ENCODE results near the gene BICDL1. TPM values are rescaled to one million over a fixed set of nuclear protein-coding genes. Genes with fewer than 3 reads are reported as not detected.

Gene BICDL1
- total RNA-seq, 4 donors from 2014 or later: 19.7 to 66.7 (median 44.1) TPM

DNA sequence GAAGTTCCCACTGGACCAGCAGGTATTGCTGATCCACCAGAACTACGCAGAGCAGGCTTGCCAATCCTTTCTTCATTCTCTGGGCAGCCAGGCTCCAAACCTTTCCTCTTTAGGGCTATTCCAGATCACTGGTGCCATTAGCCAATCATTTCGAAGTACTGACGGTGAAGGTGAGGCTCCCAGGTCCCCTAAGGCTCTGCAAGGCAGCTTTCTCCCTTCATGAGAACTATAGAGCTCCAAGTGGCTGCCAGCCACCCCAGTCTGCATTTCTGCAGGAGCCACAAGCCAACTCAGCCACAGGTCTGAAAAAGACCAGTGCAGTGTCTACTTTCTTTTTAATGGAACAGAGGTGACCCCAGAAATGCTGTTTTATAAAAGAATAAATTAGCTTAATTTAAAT, 78.9 kb downstream of the BICDL1 start:
- H3K4me1 ChIP-seq: peaks cover 0 to 18% (median 0%) of the 10 kb centered on the region in 3 donors
- H3K27me3 ChIP-seq: no peaks in the 10 kb centered on the region
- peak overlapping the region in 1 of 4 donors; percentile 10 for H3K27ac ChIP-seq
- no peak for DNase-seq
- 65 to 86% methylated on average over 1 to 3 of the region's 3 CpGs for WGBS, 2 donors
- no peaks in the 10 kb centered on the region for H3K9me3 ChIP-seq
- H3K4me3 ChIP-seq: no peak overlapping the region
- TF ChIP-seq, protein P1, sequence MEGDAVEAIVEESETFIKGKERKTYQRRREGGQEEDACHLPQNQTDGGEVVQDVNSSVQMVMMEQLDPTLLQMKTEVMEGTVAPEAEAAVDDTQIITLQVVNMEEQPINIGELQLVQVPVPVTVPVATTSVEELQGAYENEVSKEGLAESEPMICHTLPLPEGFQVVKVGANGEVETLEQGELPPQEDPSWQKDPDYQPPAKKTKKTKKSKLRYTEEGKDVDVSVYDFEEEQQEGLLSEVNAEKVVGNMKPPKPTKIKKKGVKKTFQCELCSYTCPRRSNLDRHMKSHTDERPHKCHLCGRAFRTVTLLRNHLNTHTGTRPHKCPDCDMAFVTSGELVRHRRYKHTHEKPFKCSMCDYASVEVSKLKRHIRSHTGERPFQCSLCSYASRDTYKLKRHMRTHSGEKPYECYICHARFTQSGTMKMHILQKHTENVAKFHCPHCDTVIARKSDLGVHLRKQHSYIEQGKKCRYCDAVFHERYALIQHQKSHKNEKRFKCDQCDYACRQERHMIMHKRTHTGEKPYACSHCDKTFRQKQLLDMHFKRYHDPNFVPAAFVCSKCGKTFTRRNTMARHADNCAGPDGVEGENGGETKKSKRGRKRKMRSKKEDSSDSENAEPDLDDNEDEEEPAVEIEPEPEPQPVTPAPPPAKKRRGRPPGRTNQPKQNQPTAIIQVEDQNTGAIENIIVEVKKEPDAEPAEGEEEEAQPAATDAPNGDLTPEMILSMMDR (IDR thresholded peaks at IDR 0.05): no peak
- TF ChIP-seq POLR2A (IDR thresholded peaks at IDR 0.05): no peak
- peaks cover 0 to 37% (median 7%) of the 10 kb centered on the region in 3 donors for H3K36me3 ChIP-seq
- intact Hi-C loops (cut with DNase I): no loop called here

DNA sequence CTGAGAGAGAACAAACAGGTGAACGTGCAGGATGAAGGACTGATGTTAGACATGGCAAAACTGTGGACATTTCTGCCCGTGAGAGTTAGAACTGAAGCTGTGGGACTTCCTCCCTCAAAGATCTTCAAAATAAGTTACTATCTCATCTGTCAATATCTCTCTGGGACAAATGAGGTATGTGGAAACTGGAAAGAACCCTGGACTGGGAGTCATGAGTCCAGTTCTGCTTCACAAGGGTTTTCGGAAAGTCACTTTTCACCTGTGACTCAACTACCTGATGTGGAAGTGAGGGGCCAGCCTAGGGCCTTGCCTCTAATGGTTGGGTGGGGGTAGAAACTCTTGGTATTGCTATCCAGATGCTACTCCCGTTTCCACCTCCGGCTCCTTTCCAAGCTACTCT, 80.2 kb downstream of the BICDL1 start:
- Histone ChIP-seq H3K4me3 (no peak overlapping the region), H3K9me3 (no peaks in the 10 kb centered on the region), H3K27me3 (no peaks in the 10 kb centered on the region), H3K36me3 (peaks cover 0 to 49% (median 7%) of the 10 kb centered on the region in 3 donors), H3K27ac (no peak overlapping the region), H3K4me1 (peaks cover 0 to 8% (median 0%) of the 10 kb centered on the region in 3 donors)
- TF ChIP-seq, protein P1 (IDR thresholded peaks at IDR 0.05): no peak
- TF ChIP-seq POLR2A (IDR thresholded peaks at IDR 0.05): no peak
- WGBS, 2 donors: 83 to 84% methylated on average over 5 of the region's 5 CpGs
- no peak for DNase-seq
- intact Hi-C loops (cut with DNase I): no loop called here

GRCh38 chr12:120071493-120072020, 82.5 kb downstream of the BICDL1 start:
- WGBS, 2 donors: 100% methylated on average over 2 of the region's 6 CpGs; no CpG with 5 or more reads in 1 of the 2 donors
- intact Hi-C loops (cut with DNase I): no loop called here
- Histone ChIP-seq H3K9me3 (no peaks in the 10 kb centered on the region), H3K36me3 (peaks cover 0 to 45% (median 0%) of the 10 kb centered on the region in 3 donors), H3K27ac (no peak overlapping the region), H3K27me3 (no peaks in the 10 kb centered on the region), H3K4me1 (peaks cover 0 to 5% (median 0%) of the 10 kb centered on the region in 3 donors), H3K4me3 (no peak overlapping the region)
- TF ChIP-seq, protein P1 (IDR thresholded peaks at IDR 0.05): no peak
- TF ChIP-seq POLR2A (IDR thresholded peaks at IDR 0.05): no peak
- DNase-seq: no peak

- 75 to 84% methylated on average over 7 to 10 of the region's 18 CpGs for WGBS, 2 donors
- Histone ChIP-seq H3K4me1 (peaks cover 0 to 4% (median 0%) of the 10 kb centered on the region in 3 donors), H3K9me3 (no peaks in the 10 kb centered on the region), H3K36me3 (peaks cover 0 to 50% (median 0%) of the 10 kb centered on the region in 3 donors), H3K27me3 (no peaks in the 10 kb centered on the region), H3K27ac (no peak overlapping the region), H3K4me3 (no peak overlapping the region)
- intact Hi-C loops (cut with DNase I): no loop called here
- DNase-seq: no peak
- TF ChIP-seq, protein P1 (IDR thresholded peaks at IDR 0.05): no peak
- no peak for TF ChIP-seq POLR2A (IDR thresholded peaks at IDR 0.05)
These were observed 83.6 kb downstream of the BICDL1 start for GRCh38 chr12:120072472-120073249.

GRCh38 chr12:120075034-120075616, 86.1 kb downstream of the BICDL1 start:
- WGBS, 2 donors: 85 to 87% methylated on average over 5 to 7 of the region's 7 CpGs
- no peak for DNase-seq
- Histone ChIP-seq H3K4me1 (peaks cover 11 to 24% (median 12%) of the 10 kb centered on the region in 3 donors), H3K27me3 (no peaks in the 10 kb centered on the region), H3K4me3 (no peak overlapping the region), H3K36me3 (peaks cover 0 to 50% (median 0%) of the 10 kb centered on the region in 3 donors), H3K27ac (no peak overlapping the region), H3K9me3 (no peaks in the 10 kb centered on the region)
- TF ChIP-seq, protein P1 (IDR thresholded peaks at IDR 0.05): no peak
- no peak for TF ChIP-seq POLR2A (IDR thresholded peaks at IDR 0.05)
- intact Hi-C loops (cut with DNase I): no loop called here
